HEK293T (cell line): Measurements from ENCODE around the gene ACSM3.

Experiments used
- FOXA1 ChIP-seq: fragments of 450-650 bp; IDR thresholded peaks from 2 replicates; pipeline ENCODE4 v1.6.1; 2016; ENCODE audit warnings: mild to moderate bottlenecking
- FOXK2 ChIP-seq: fragments of 450-650 bp; IDR thresholded peaks from 2 replicates; pipeline ENCODE4 v1.6.1; 2016; ENCODE audit warnings: mild to moderate bottlenecking
- SP1 ChIP-seq: fragments of 450-650 bp; IDR thresholded peaks from 2 replicates; pipeline ENCODE4 v1.6.1; 2017
- ZNF384 ChIP-seq: fragments of 450-650 bp; IDR thresholded peaks from 2 replicates; pipeline ENCODE4 v1.6.1; 2016

GRCh38 chr16:20734782-20735181 lies 29.0 kb upstream of the ACSM3 start:
- TF ChIP-seq ZNF384 (no peak), FOXA1 (no peak), SP1 (no peak), FOXK2 (no peak)
